ENCODE results near the gene KIF13A. TPM values are rescaled to one million over a fixed set of nuclear protein-coding genes. Genes with fewer than 3 reads are reported as not detected.

The KIF13A gene
- total and polyA plus RNA-seq, 10 donors = 3.7 to 32.0 (median 19.9) TPM

DNA sequence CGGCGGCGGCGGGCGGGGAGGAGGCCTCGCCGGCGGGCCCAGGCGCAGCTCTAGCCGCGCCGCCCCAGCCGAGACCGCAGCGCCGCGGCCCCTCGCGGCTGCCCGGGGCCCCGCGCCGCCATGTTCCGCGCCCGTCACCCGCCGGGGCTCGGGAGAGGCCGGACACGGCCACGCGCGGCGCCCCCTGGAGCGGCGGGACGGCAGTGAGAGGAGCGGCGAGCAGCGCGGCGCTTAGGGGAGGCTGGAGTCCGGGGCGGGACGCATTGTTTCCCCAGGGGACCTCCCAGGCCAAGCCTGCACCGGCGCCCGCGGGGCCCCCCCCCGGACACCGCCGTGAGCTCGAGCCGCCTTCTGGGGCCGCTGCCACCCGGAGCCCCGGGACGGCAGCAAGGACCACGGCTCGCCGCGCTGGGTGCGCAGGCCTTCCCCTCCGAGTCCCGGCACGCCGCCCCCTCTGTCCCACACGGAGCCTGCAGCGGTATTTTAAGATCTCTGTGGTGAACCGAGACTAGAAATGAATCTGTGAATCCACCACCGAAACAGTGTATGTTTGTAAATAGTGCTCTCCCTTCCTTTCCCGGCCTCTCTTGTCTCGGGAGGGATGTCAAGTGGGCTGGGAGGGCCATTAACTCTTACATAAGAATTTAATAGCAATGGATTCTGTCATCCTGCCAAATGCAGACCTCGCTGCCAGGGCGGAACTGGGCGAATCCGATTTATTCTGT lies 424 bp upstream of the KIF13A start:
- intact Hi-C loops (cut with DNase I; ENCODE audit: low total_unique reads) = loop anchor here (10.0 kb wide), 1 partner anchor 63 kb away; no protein-coding TSS in a partner anchor
- peak overlapping the region; percentile 89 to 96 (median 94) for H3K27ac ChIP-seq
- DNase-seq = peak; percentile 93
- H3K9me3 ChIP-seq = no peaks in the 10 kb centered on the region
- H3K27me3 ChIP-seq (replicated peaks in 1 of 7) = peaks cover 0 to 28% (median 0%) of the 10 kb centered on the region in 7 donors
- peak overlapping the region; percentile 50 to 90 (median 70) for H3K4me3 ChIP-seq
- TF ChIP-seq POLR2A (IDR thresholded peaks at IDR 0.05) (no peak), POLR2AphosphoS5 (IDR thresholded peaks at IDR 0.05) (peak; percentile 16 to 75 (median 72)), CTCF (IDR thresholded peaks at IDR 0.05 in 8 of 11, conservative IDR thresholded peaks at IDR 0.05 in 3 of 11) (peak in 7 of 11 experiments; percentile 8 to 47 (median 29))
- H3K4me1 ChIP-seq = peaks cover 8 to 58% (median 39%) of the 10 kb centered on the region in 6 donors
- H3K36me3 ChIP-seq = no peaks in the 10 kb centered on the region
- 0 to 1% (median 1%) methylated on average over 33 to 77 of the region's 78 CpGs for WGBS, 5 donors

DNA sequence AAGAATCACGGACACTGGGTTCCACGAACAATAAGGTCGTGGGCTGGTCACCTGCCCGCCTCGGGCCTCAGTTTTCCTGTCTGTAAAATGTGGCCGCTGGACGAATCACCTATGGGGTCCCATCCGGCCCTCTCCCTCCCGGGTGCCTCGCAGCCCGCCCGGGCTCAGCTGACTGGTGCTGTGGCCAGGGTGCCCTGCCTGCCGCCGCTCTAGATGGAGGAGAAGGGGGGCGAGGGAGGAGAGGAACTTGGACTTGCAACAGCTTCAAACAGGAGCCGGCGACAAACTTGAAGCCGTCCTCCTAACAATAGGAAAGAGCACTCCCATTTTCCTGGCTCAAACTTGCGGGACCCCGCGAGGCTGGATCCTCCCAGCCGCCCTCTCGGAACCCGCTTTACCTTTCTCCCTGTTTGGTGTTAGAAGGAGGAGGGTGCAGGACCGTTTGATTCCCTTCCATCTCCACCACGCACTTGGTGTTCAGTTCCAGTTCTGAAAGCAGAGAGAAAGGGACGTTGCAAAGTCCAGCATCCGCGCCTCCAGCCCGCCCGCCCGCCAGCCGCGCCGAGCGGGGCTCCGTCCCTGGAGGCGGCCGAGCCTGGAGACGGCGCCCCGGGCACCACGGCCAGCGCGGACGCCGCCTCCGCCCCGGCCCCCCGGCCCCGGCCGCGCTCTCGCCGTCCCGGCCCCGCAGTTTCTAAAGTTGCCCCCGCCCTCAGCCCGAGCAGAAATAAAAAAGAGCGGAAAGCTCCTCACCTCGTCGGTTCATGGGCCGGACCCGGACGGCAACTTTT lies 584 bp downstream of the KIF13A start:
- Histone ChIP-seq H3K4me1 (peaks cover 8 to 56% (median 39%) of the 10 kb centered on the region in 6 donors), H3K36me3 (peaks cover 0 to 4% (median 0%) of the 10 kb centered on the region in 6 donors), H3K9me3 (no peaks in the 10 kb centered on the region), H3K27me3 (replicated peaks in 1 of 7) (peaks cover 0 to 28% (median 0%) of the 10 kb centered on the region in 7 donors), H3K4me3 (peak overlapping the region; percentile 44 to 90 (median 57)), H3K27ac (peak overlapping the region; percentile 71 to 96 (median 87))
- intact Hi-C loops (cut with DNase I; ENCODE audit: low total_unique reads) = loop anchor here (10.0 kb wide), 1 partner anchor 62 kb away; no protein-coding TSS in a partner anchor
- 1 to 2% (median 2%) methylated on average over 45 to 65 of the region's 65 CpGs for WGBS, 5 donors
- TF ChIP-seq POLR2AphosphoS5 (IDR thresholded peaks at IDR 0.05) = peak; percentile 20 to 68 (median 49)
- TF ChIP-seq CTCF (IDR thresholded peaks at IDR 0.05 in 8 of 11, conservative IDR thresholded peaks at IDR 0.05 in 3 of 11) = no peak
- DNase-seq = peak; percentile 92

GRCh38 chr6:17985934-17986655 lies 1.3 kb downstream of the KIF13A start:
- peak overlapping the region in 7 of 8 donors; percentile 84 to 96 (median 88) for H3K27ac ChIP-seq
- H3K4me3 ChIP-seq = peak overlapping the region; percentile 44 to 90 (median 57)
- peaks cover 8 to 56% (median 39%) of the 10 kb centered on the region in 6 donors for H3K4me1 ChIP-seq
- no peaks in the 10 kb centered on the region for H3K9me3 ChIP-seq
- H3K27me3 ChIP-seq (replicated peaks in 1 of 7) = peaks cover 0 to 26% (median 0%) of the 10 kb centered on the region in 7 donors
- intact Hi-C loops (cut with DNase I; ENCODE audit: low total_unique reads) = loop anchor here (10.0 kb wide), 1 partner anchor 61 kb away; no protein-coding TSS in a partner anchor
- no peak for DNase-seq
- 56 to 71% (median 62%) methylated on average over 11 of the region's 11 CpGs for WGBS, 5 donors
- TF ChIP-seq CTCF (IDR thresholded peaks at IDR 0.05 in 8 of 11, conservative IDR thresholded peaks at IDR 0.05 in 3 of 11) (no peak), POLR2A (IDR thresholded peaks at IDR 0.05) (no peak), POLR2AphosphoS5 (IDR thresholded peaks at IDR 0.05) (no peak)
- peaks cover 0 to 9% (median 0%) of the 10 kb centered on the region in 6 donors for H3K36me3 ChIP-seq

Data from spleen (tissue), 11 donors.